GM19468 (cell line): ENCODE data around the gene POU2AF1.

ENCODE experiments used
- ATAC-seq: cut with Tn5 transposase; IDR thresholded peaks from one replicate; pipeline ENCODE4 v1.9.1; 2021; ENCODE audit warnings: mild to moderate bottlenecking, moderate library complexity, moderate number of reproducible peaks; ENCODE audit not compliant: unreplicated experiment; ENCODE audit errors: extremely low read depth

The POU2AF1 gene

GRCh38 chr11:111351374-111352055, 27.6 kb downstream of the POU2AF1 start:
- no peak for ATAC-seq

- ATAC-seq, result no peak
Observed at GRCh38 chr11:111350811-111351210, 28.3 kb downstream of the POU2AF1 start.

- ATAC-seq, result no peak
Observed at GRCh38 chr11:111349191-111349695, 29.8 kb downstream of the POU2AF1 start.

- ATAC-seq, result no peak
Observed at GRCh38 chr11:111348147-111348546, 30.9 kb downstream of the POU2AF1 start.

- no peak for ATAC-seq
Observed at GRCh38 chr11:111347723-111348115, 31.4 kb downstream of the POU2AF1 start.

GRCh38 chr11:111347002-111347722, 31.9 kb downstream of the POU2AF1 start:
- ATAC-seq, result no peak

GRCh38 chr11:111344032-111344431, 35.0 kb downstream of the POU2AF1 start:
- no peak for ATAC-seq

GRCh38 chr11:111342329-111342728, 36.7 kb downstream of the POU2AF1 start:
- no peak for ATAC-seq

GRCh38 chr11:111339758-111340388, 39.2 kb downstream of the POU2AF1 start:
- no peak for ATAC-seq

- no peak for ATAC-seq
Observed at GRCh38 chr11:111336582-111337256, 42.4 kb downstream of the POU2AF1 start.

GRCh38 chr11:111336062-111336461, 43.0 kb downstream of the POU2AF1 start:
- no peak for ATAC-seq

GRCh38 chr11:111335549-111335948, 43.5 kb downstream of the POU2AF1 start:
- no peak for ATAC-seq

- ATAC-seq, result no peak
Observed at GRCh38 chr11:111334532-111335502, 44.3 kb downstream of the POU2AF1 start.

GRCh38 chr11:111331711-111332479, 47.2 kb downstream of the POU2AF1 start:
- no peak for ATAC-seq

GRCh38 chr11:111330234-111330893, 48.7 kb downstream of the POU2AF1 start:
- no peak for ATAC-seq

- no peak for ATAC-seq
Observed at GRCh38 chr11:111329306-111330204, 49.5 kb downstream of the POU2AF1 start.

- ATAC-seq, result no peak
Observed at GRCh38 chr11:111327908-111328624, 51.0 kb downstream of the POU2AF1 start.
